Sigmoid colon (tissue), 7 donors: ENCODE measurements around the gene TRAF3. TPM values are rescaled to one million over a fixed set of nuclear protein-coding genes. Genes with fewer than 3 reads are reported as not detected.

ENCODE experiments used
- DNase-seq: peaks from one replicate; pipeline ENCODE4 v3.0.0-alpha.2; 2019
- H3K27ac ChIP-seq, 4 donors: fragments of 200-600 bp; sonication (generic); one replicate each; pipeline ENCODE4 v1.5.1; 2016 to 2019; ENCODE audit warnings: mild to moderate bottlenecking in 1 of 4
- H3K27me3 ChIP-seq, 3 donors: fragments of 200-600 bp; sonication (generic); one replicate each; pipeline ENCODE4 v1.5.1; 2019; ENCODE audit warnings: mild to moderate bottlenecking in 1 of 3
- H3K36me3 ChIP-seq, 4 donors: fragments of 200-600 bp; sonication (generic); one replicate each; pipeline ENCODE4 v1.5.1; 2016 to 2019
- H3K4me1 ChIP-seq, 4 donors: fragments of 200-600 bp; sonication (generic); one replicate each; pipeline ENCODE4 v1.5.1; 2017 to 2019
- H3K4me3 ChIP-seq, 4 donors: fragments of 200-600 bp; sonication (generic); one replicate each; pipeline ENCODE4 v1.5.1; 2017 to 2019; ENCODE audit warnings: mild to moderate bottlenecking in 2 of 4, moderate library complexity in 1 of 4
- H3K9me3 ChIP-seq, 4 donors: fragments of 200-600 bp in 3 of 4; sonication (generic) in 3 of 4; one replicate each; pipeline versions ENCODE4 v1.5.1 to v1.6.1; 2013 to 2019
- EP300 ChIP-seq, 4 donors: sonication (generic); formaldehyde crosslinking; IDR thresholded peaks; one replicate each; pipeline ENCODE4 v1.6.1; 2017; ENCODE audit warnings: antibody characterized with exemption in 4 of 4
- POLR2A ChIP-seq, 2 donors: fragments of 450-650 bp; IDR thresholded peaks; one replicate each; pipeline ENCODE4 v1.6.1; 2016; ENCODE audit warnings: antibody characterized with exemption in 2 of 2, mild to moderate bottlenecking in 2 of 2, moderate library complexity in 2 of 2
- POLR2AphosphoS5 ChIP-seq, 4 donors: sonication (generic); formaldehyde crosslinking; IDR thresholded peaks; one replicate each; pipeline ENCODE4 v1.6.1; 2017; ENCODE audit warnings: antibody characterized with exemption in 4 of 4
- WGBS, 2 donors: extraction: QIAGEN DNeasy Blood & Tissue Kit; methylation state at CpG; one replicate each; pipeline ENCODE4 v1.1.7; 2013; 5-methylcytosine and 5-hydroxymethylcytosine counted together
- intact Hi-C: fragments of 100-400 bp; cut with DNase I; formaldehyde crosslinking; loops from one replicate; pipeline ENCODE4 v1.15.1; 2023
- polyA plus RNA-seq, 3 donors: library from polyadenylated mRNA; stranded (reverse); fragments of 200-250 nt; gene quantifications; one replicate each; pipeline ENCODE4 v1.2.3, GENCODE V29; 2013
- total RNA-seq, 4 donors: library from RNA; depleted of rRNA; stranded (reverse); fragments of >200 nt; gene quantifications; one replicate each; pipeline ENCODE4 v1.1.0, GENCODE V29; 2016
- TF ChIP-seq, protein P1 (sequence below), 4 experiments: fragments of 450-650 bp in 3 of 4; fragments of 200-600 bp in 1 of 4; IDR thresholded peaks; one replicate each; pipeline ENCODE4 v1.5.1; 2016 to 2019; ENCODE audit warnings: antibody characterized with exemption in 4 of 4, mild to moderate bottlenecking in 3 of 4, moderate library complexity in 2 of 4
- donor health status: healthy with polysubstance abuse.
- donor health status: Bipolar disorder and iron deficiency.
- donor health status: healthy.

Gene TRAF3
- total and polyA plus RNA-seq, 7 donors, result 9.5 to 18.6 (median 12.3) TPM

- no peak overlapping the region for H3K27ac ChIP-seq
- intact Hi-C loops, result no loop called here
Measured at GRCh38 chr14:102805371-102805891, 28.2 kb downstream of the TRAF3 start.

GRCh38 chr14:102805941-102806340 lies 28.7 kb downstream of the TRAF3 start:
- 86 to 93% methylated on average over 5 of the region's 5 CpGs for WGBS, 2 donors
- H3K4me1 ChIP-seq, result no peaks in the 10 kb centered on the region
- no peak overlapping the region for H3K4me3 ChIP-seq
- TF ChIP-seq POLR2A (IDR thresholded peaks at IDR 0.05), result no peak
- TF ChIP-seq EP300 (IDR thresholded peaks at IDR 0.05), result no peak
- TF ChIP-seq POLR2AphosphoS5 (IDR thresholded peaks at IDR 0.05), result no peak
- TF ChIP-seq, protein P1, sequence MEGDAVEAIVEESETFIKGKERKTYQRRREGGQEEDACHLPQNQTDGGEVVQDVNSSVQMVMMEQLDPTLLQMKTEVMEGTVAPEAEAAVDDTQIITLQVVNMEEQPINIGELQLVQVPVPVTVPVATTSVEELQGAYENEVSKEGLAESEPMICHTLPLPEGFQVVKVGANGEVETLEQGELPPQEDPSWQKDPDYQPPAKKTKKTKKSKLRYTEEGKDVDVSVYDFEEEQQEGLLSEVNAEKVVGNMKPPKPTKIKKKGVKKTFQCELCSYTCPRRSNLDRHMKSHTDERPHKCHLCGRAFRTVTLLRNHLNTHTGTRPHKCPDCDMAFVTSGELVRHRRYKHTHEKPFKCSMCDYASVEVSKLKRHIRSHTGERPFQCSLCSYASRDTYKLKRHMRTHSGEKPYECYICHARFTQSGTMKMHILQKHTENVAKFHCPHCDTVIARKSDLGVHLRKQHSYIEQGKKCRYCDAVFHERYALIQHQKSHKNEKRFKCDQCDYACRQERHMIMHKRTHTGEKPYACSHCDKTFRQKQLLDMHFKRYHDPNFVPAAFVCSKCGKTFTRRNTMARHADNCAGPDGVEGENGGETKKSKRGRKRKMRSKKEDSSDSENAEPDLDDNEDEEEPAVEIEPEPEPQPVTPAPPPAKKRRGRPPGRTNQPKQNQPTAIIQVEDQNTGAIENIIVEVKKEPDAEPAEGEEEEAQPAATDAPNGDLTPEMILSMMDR (IDR thresholded peaks at IDR 0.05), result no peak
- intact Hi-C loops, result no loop called here
- no peak overlapping the region for H3K27ac ChIP-seq
- H3K27me3 ChIP-seq, result no peaks in the 10 kb centered on the region
- no peaks in the 10 kb centered on the region for H3K9me3 ChIP-seq
- no peaks in the 10 kb centered on the region for H3K36me3 ChIP-seq
- no peak for DNase-seq

More at GRCh38 chr14:102805371-102805891, 28.2 kb downstream of the TRAF3 start:
- DNase-seq, result no peak
- WGBS, 2 donors, result 69 to 86% methylated on average over 9 of the region's 9 CpGs
- Histone ChIP-seq H3K27me3 (no peaks in the 10 kb centered on the region), H3K9me3 (no peaks in the 10 kb centered on the region), H3K36me3 (no peaks in the 10 kb centered on the region), H3K4me3 (no peak overlapping the region), H3K4me1 (no peaks in the 10 kb centered on the region)
- TF ChIP-seq, protein P1 (IDR thresholded peaks at IDR 0.05), result no peak
- TF ChIP-seq POLR2AphosphoS5 (IDR thresholded peaks at IDR 0.05) (no peak), POLR2A (IDR thresholded peaks at IDR 0.05) (no peak), EP300 (IDR thresholded peaks at IDR 0.05) (no peak)

DNA sequence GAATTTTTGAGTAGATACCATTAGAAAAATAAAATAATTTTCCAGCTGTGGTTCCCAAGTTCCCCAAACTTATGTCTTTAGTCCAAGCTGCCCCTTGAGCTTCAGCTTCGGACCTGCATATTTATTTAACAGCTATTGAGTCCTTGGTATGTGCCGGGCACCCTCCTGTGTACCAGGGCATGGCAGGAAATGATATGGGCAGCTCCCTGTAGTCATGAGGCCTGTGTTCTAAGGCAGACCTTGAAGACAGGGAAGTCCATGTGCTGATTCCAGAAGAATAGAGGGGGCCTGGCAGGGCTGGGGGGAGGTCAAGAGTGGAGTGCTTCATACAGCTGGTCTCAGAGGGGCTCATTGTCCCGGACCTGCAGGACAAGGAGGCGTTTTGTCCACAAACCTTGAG lies 29.2 kb downstream of the TRAF3 start:
- no peak for DNase-seq
- no peaks in the 10 kb centered on the region for H3K27me3 ChIP-seq
- intact Hi-C loops, result no loop called here
- H3K4me3 ChIP-seq, result no peak overlapping the region
- no peaks in the 10 kb centered on the region for H3K36me3 ChIP-seq
- 59 to 82% methylated on average over 4 of the region's 4 CpGs for WGBS, 2 donors
- no peak overlapping the region for H3K27ac ChIP-seq
- H3K9me3 ChIP-seq, result no peaks in the 10 kb centered on the region
- H3K4me1 ChIP-seq, result no peaks in the 10 kb centered on the region
- TF ChIP-seq EP300 (IDR thresholded peaks at IDR 0.05) (no peak), POLR2A (IDR thresholded peaks at IDR 0.05) (no peak), POLR2AphosphoS5 (IDR thresholded peaks at IDR 0.05) (no peak)
- TF ChIP-seq, protein P1 (IDR thresholded peaks at IDR 0.05), result no peak

GRCh38 chr14:102807013-102807406 lies 29.8 kb downstream of the TRAF3 start:
- WGBS, 2 donors, result 73 to 85% methylated on average over 4 of the region's 4 CpGs

More at GRCh38 chr14:102807013-102807406, 29.8 kb downstream of the TRAF3 start:
- Histone ChIP-seq H3K4me3 (no peak overlapping the region), H3K27ac (no peak overlapping the region), H3K4me1 (no peaks in the 10 kb centered on the region), H3K27me3 (no peaks in the 10 kb centered on the region), H3K9me3 (no peaks in the 10 kb centered on the region), H3K36me3 (no peaks in the 10 kb centered on the region)
- no peak for TF ChIP-seq POLR2A (IDR thresholded peaks at IDR 0.05)
- TF ChIP-seq POLR2AphosphoS5 (IDR thresholded peaks at IDR 0.05), result no peak
- TF ChIP-seq, protein P1 (IDR thresholded peaks at IDR 0.05), result no peak
- TF ChIP-seq EP300 (IDR thresholded peaks at IDR 0.05), result no peak
- intact Hi-C loops, result no loop called here
- no peak for DNase-seq
